ENCODE results near the gene NANS.
A peak's percentile ranks its signal among the peaks of the same experiment; 100 is the strongest.
"Not testable (repeated sequence)": the region's sequence is repeated elsewhere in the genome, so short reads cannot be mapped to it uniquely, and the experiment has no call there.

The NANS gene

GRCh38 chr9:98056269-98057137 lies at the start of gene NANS:
Gene NANS (plus strand): TSS chr9:98056732. CDS start chr9:98056809, 77 bp downstream.
- DNase-seq = peak; percentile 85

- no peak for DNase-seq
Observed at GRCh38 chr9:98007251-98007928, 49.1 kb upstream of the NANS start.

- no peak for DNase-seq
Observed at GRCh38 chr9:98008764-98009163, 47.8 kb upstream of the NANS start.

GRCh38 chr9:98009437-98009836 lies 47.1 kb upstream of the NANS start:
- no peak for DNase-seq

GRCh38 chr9:98009936-98010335 lies 46.6 kb upstream of the NANS start:
- DNase-seq = no peak

- DNase-seq = no peak
Observed at GRCh38 chr9:98010445-98010844, 46.1 kb upstream of the NANS start.

GRCh38 chr9:98011122-98011521 lies 45.4 kb upstream of the NANS start:
- DNase-seq = no peak

- DNase-seq = no peak
Observed at GRCh38 chr9:98016137-98016680, 40.3 kb upstream of the NANS start.

GRCh38 chr9:98017306-98017705 lies 39.2 kb upstream of the NANS start:
- DNase-seq = no peak

GRCh38 chr9:98018347-98018746 lies 38.2 kb upstream of the NANS start:
- DNase-seq = no peak

- no peak for DNase-seq
Observed at GRCh38 chr9:98019098-98019497, 37.4 kb upstream of the NANS start.

GRCh38 chr9:98019869-98020268 lies 36.7 kb upstream of the NANS start:
- not testable (repeated sequence) for DNase-seq

- no peak for DNase-seq
Observed at GRCh38 chr9:98020476-98021145, 35.9 kb upstream of the NANS start.

- no peak for DNase-seq
Observed at GRCh38 chr9:98021306-98022040, 35.1 kb upstream of the NANS start.

- no peak for DNase-seq
Observed at GRCh38 chr9:98022447-98022846, 34.1 kb upstream of the NANS start.

GRCh38 chr9:98024702-98025101 lies 31.8 kb upstream of the NANS start:
- DNase-seq = no peak

- DNase-seq = no peak
Observed at GRCh38 chr9:98031169-98031568, 25.4 kb upstream of the NANS start.

- no peak for DNase-seq
Observed at GRCh38 chr9:98031935-98032334, 24.6 kb upstream of the NANS start.

- DNase-seq = peak; percentile 81
Observed at GRCh38 chr9:98034593-98035546, 21.7 kb upstream of the NANS start.

GRCh38 chr9:98037357-98037756 lies 19.2 kb upstream of the NANS start:
- DNase-seq = no peak

- no peak for DNase-seq
Observed at GRCh38 chr9:98038958-98039357, 17.6 kb upstream of the NANS start.

Measured in NCI-H1092 (cell line).